GM12892 (cell line): ENCODE results near the gene ANKRD44.

Experiments used
- DNase-seq: peaks from one replicate; pipeline ENCODE4 v3.0.0; 2011; ENCODE audit not compliant: insufficient read length
- FAIRE-seq: peaks from 2 replicates; lab custom pipeline; 2011; peaks lifted over from hg19 to GRCh38; lab: Jason Lieb, UNC
- POLR2A ChIP-seq: IDR thresholded peaks from 2 replicates; pipeline ENCODE4 v1.6.1; 2011; ENCODE audit warnings: low read depth, low read length, control low read depth
- POLR2AphosphoS5 ChIP-seq: IDR thresholded peaks from 2 replicates; pipeline ENCODE4 v1.6.1; 2011; ENCODE audit warnings: low read depth, low read length, control low read depth
- TAF1 ChIP-seq: IDR thresholded peaks from 2 replicates; pipeline ENCODE4 v1.6.1; 2011; ENCODE audit warnings: low read depth, mild to moderate bottlenecking, control low read depth, low read length, borderline replicate concordance

Gene ANKRD44

DNA sequence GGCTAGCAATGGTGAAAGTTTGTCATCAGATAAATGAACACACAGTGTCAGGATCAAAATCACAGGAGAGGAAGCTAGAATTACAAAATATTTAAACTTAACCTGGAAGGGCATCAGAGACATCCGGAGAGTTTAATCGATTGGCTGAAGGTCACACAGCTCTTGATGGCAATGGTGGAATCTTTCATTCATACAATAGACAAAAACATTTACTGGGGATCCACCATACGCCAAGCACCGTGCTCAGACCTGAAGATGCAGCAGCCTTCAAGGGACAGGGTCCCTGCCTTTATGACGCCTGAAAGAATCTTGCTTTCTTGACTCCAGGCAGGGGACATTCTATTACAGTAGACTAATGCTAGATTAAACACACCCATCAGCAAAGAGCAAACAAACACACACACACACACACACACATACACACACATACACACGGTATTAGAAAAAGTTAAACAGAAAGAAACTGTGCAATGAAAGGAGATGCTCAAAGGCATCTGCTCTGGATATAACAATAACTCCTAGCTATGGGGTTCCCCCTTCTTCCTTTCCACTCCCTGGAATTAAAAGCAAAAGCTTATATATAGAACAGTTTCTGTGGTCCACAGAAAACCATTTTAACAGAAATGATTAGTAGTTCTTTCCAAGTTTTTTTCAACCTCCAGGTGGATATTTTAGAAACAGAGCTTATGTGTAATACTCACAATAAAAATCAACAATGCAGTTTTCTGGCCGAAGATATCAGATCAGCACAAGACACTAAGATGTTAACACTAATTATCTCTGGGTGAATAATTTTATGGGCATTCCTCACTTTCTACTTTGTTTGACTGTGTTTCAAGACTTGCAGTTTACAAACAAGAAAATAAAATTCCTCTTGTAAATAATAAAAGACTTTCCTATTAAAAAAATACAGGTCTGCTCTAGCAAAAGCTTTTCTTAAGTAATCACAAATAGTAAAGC lies 151.7 kb downstream of the ANKRD44 start:
- TF ChIP-seq POLR2AphosphoS5 (no peak), POLR2A (no peak), TAF1 (no peak)
- FAIRE-seq, result no peak

DNA sequence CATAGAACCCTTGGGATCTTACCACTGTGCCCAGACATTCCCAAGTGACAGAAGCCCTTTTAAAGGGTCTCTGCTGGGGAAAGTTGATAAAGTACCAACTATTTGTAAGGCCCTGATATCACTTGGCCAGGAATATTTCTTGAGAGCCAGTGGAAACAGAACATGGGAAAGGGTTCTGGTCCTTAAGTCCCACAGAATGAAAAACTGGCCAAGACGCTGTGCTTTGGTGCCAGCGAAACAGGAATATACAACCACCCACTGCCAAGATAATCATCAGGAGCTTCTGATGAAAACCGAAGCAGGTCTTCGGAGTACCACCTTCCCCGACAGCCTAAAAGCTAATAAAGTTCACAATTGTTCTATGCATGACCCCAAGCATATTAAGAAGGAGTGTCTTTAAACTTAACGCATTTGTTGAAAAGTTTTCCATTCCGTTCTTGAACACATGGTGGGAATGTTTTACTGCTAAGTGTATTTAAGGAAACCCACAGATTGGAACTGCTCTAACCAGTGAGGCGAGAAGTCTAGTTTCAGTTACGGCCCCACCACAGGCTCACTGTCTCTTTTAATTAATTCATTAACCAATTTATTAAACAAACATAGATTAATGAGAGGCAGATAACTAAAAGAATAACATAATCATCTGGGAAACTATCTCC lies 152.6 kb downstream of the ANKRD44 start:
- no peak for DNase-seq
- no peak for FAIRE-seq
- TF ChIP-seq POLR2AphosphoS5 (no peak), TAF1 (no peak), POLR2A (no peak)

More for the DNA sequence above, 151.7 kb downstream of the ANKRD44 start:
- DNase-seq, result no peak

DNA sequence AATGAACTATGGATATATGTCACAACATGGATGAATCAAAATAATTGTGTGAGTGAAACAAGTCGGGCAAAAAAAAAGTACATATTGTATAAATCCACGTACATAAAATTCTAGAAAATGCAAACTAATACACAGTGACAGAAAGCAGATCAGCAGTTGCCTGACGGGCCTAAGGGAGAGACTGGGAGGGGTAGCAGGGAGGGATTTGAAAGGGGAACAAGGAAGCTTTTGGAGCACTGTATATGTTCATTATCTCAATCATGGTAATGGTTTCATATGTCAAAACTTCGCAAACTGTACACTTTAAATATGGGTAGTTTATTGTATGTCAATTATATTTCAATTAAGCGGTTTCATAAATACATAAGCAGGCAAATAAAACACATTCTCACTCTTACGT lies 153.8 kb downstream of the ANKRD44 start:
- FAIRE-seq, result no peak
- TF ChIP-seq POLR2A, result no peak
- TF ChIP-seq POLR2AphosphoS5, result no peak
- no peak for TF ChIP-seq TAF1
- no peak for DNase-seq

DNA sequence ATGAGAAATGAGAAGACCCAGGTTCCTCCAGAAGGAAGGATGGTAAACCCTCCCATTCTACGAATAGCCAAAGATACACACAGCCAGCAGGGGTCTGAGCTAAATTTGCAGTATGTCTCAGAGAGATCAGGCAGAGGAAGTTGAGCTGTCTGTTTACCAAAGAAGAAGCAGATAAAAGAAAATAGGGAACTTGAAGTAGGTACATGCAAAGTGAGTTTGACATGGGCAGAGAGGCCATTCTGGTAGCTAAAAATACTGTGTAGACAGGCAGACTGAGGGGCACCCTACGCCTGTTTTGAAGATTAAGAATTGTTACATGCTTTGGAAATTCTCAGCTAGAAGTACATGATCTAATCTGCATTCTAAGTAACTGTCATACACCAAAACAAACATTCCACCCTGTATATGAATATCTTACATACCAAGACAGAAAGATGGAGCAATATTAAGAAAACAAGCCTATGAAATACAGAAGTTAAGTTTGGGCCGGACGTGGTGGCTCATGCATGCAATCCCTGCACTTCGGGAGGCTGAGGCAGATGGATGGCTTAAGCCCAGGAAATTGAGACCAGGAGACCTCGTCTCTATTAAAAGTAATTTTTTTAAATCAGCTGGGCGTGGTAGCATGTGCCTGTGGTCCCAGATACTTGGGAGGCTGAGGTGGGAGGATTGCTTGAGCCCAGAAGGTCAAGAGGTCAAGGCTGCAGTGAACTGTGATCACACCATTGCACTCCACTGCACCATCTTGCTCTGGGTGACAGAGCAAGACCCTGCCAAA lies 157.9 kb downstream of the ANKRD44 start:
- DNase-seq (no peak), FAIRE-seq (peak; percentile 92)
- no peak for TF ChIP-seq POLR2AphosphoS5
- TF ChIP-seq POLR2A, result no peak

DNA sequence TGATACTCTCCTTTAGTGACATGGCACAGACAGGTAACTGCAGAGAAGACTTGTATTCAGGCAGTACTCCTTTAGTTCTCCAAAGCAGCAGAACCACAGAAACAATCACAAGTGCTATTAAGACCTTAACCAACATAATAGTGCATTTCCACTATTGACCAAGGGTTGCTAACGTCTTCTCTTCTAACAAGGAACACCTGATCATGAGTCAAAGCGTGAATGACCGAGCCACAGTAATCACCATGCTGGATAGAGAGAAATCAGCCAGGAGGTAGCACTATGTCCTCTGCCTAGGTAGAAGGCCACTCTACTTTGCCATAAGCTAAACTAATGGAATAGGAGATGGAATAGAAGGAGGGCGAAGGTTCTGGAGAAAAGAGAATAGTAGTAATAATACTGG lies 161.0 kb downstream of the ANKRD44 start:
- TF ChIP-seq TAF1, result no peak
- TF ChIP-seq POLR2AphosphoS5, result no peak
- TF ChIP-seq POLR2A, result no peak
- no peak for FAIRE-seq
- no peak for DNase-seq

DNA sequence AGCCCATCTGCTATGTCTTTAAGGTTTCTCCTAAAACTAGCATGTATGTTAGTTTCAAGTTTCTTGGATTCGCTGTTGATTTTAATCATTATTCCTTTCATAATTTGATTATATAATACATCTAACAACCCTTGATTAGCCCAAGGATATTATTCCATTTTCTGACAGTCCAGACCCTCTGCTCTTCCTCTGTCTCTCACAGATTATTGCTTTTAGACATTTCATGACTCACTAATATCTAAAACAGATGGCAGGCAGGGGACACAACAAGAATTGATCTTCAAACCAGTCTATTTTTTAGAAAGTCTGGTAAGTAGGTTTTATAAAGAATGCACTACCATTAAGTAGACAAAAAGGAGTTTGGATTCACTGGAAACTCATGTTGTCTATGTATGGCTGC lies 162.2 kb downstream of the ANKRD44 start:
- no peak for FAIRE-seq

DNA sequence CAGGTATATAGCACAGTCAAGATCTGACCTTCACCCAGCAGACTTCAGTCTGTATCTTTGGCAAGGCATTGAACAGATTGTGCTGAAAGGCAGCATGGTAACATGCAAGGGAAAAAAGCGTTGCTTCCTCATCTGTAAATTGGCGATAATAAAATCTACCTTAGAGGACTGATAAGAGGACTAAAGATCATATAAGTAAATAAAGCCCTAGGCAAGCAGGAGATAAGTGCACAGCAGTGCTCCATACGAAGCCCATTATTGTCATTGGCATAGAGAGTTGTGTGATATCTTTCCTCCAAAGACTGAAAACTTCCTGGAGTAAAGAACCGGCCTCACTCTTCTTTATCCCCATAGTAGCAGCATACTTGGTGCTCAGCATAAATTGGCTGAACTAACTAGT lies 162.6 kb downstream of the ANKRD44 start:
- DNase-seq (no peak), FAIRE-seq (no peak)
- TF ChIP-seq POLR2A (no peak), POLR2AphosphoS5 (no peak), TAF1 (no peak)

More for the DNA sequence above, 162.2 kb downstream of the ANKRD44 start:
- TF ChIP-seq POLR2AphosphoS5, result no peak
- no peak for TF ChIP-seq TAF1
- TF ChIP-seq POLR2A, result no peak
- DNase-seq, result no peak

DNA sequence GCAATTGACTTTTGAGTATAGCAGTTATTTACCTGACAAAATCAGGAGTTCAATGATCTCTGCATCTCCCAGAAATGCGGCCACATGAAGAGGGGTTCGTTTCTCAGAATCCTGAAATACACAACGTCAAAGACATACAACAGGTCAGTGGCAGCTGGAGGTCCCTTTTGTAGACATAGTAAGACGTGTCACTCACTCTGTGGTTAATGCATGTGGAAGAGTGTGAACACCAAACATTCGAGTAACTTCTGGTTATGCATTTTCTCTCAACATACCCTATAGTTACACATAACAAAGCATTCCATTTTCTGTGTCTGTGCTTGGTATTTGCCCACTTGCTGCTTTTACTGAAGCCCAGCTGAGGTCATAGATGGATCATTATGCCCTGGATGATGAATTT lies 163.6 kb downstream of the ANKRD44 start:
- FAIRE-seq, result peak; percentile 56
- DNase-seq, result no peak
- TF ChIP-seq POLR2AphosphoS5 (no peak), POLR2A (no peak), TAF1 (no peak)

DNA sequence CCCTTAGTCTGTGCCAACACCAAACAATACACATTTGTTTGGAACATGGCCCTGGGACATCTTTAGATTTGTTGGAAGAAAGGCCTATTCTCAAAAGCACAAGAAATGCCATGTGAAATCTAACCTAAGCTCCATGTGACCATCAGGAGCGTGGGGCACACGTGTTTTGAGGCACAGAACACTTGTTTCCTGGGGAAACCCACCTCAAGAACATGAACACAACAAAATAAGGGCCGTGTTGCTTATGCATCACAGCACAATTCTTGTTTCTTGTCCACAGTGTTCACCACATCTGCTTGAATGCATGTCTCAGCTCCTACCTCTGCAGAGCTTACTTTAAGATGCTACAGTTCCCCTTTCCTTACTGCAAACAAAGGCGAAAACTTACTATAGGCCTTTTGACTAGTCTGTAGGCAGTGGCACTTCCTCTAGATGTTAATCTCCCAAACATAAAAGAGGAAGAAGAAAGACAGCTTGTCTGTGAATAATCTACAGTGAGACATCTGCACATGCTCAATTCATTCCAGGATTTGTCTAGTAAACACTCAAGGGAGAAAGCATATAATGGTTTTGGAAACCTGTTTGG lies 165.0 kb downstream of the ANKRD44 start:
- no peak for TF ChIP-seq POLR2AphosphoS5
- peak; percentile 26 for DNase-seq
- peak; percentile 99 for FAIRE-seq

DNA sequence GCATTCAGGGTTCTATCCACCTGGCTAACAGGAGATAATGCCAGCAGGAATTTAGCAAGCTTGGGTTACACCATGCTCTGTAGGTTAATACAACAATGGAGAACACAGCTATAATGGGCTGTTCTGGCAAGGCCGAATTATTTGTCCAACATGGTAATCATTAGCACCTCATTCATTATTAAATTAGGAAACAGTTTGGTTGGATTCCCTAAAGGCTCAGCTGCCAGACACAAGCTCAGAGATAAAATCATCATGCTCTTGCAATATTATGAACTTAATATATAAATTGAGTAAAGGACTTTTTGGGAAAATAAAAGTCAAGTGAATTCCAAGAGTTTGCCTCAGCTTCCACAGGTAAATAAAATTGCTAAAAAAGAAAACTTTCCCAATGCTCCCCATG lies 166.4 kb downstream of the ANKRD44 start:
- DNase-seq, result no peak
- no peak for FAIRE-seq
- TF ChIP-seq POLR2AphosphoS5 (no peak), POLR2A (no peak), TAF1 (no peak)
